GM23248 (cell line): ENCODE results near the gene HOXA11. TPM values are rescaled to one million over a fixed set of nuclear protein-coding genes. Genes with fewer than 3 reads are reported as not detected.

Experiments used
- DNase-seq: peaks from one replicate; pipeline ENCODE4 v3.0.0-alpha.2; 2015
- H2AFZ ChIP-seq: fragments of 200-600 bp; sonication (generic); 2 replicates; pipeline ENCODE4 v1.6.1; 2016; ENCODE audit warnings: antibody characterized with exemption
- H3F3A ChIP-seq: fragments of 200-600 bp; sonication (generic); 2 replicates; pipeline ENCODE4 v1.6.1; 2016; ENCODE audit warnings: mild to moderate bottlenecking, antibody characterized with exemption, mixed run types; ENCODE audit not compliant: insufficient read depth
- H3K27ac ChIP-seq: fragments of 200-600 bp; sonication (generic); 2 replicates; pipeline ENCODE4 v1.5.1; 2016; ENCODE audit warnings: mild to moderate bottlenecking
- H3K27me3 ChIP-seq: fragments of 200-600 bp; sonication (generic); replicated peaks from 2 replicates; pipeline ENCODE4 v1.6.1; 2016; ENCODE audit warnings: mild to moderate bottlenecking; ENCODE audit not compliant: insufficient read depth
- H3K36me3 ChIP-seq: fragments of 200-600 bp; sonication (generic); 2 replicates; pipeline ENCODE4 v1.6.1; 2016; ENCODE audit warnings: low read depth, mild to moderate bottlenecking
- H3K4me1 ChIP-seq: fragments of 200-600 bp; sonication (generic); 2 replicates; pipeline ENCODE4 v1.6.1; 2016; ENCODE audit warnings: mild to moderate bottlenecking; ENCODE audit not compliant: insufficient read depth
- H3K4me2 ChIP-seq: fragments of 200-600 bp; sonication (generic); one replicate; pipeline ENCODE4 v1.6.1; 2016; ENCODE audit warnings: mild to moderate bottlenecking; ENCODE audit not compliant: unreplicated experiment
- H3K4me3 ChIP-seq: fragments of 200-600 bp; sonication (generic); 2 replicates; pipeline ENCODE4 v1.5.1; 2016; ENCODE audit warnings: mild to moderate bottlenecking
- H3K79me2 ChIP-seq: fragments of 200-600 bp; sonication (generic); 2 replicates; pipeline ENCODE4 v1.6.1; 2016; ENCODE audit warnings: mild to moderate bottlenecking; ENCODE audit not compliant: insufficient read depth
- H3K9ac ChIP-seq: fragments of 200-600 bp; sonication (generic); 2 replicates; pipeline ENCODE4 v1.6.1; 2016; ENCODE audit warnings: mild to moderate bottlenecking
- H3K9me2 ChIP-seq: fragments of 200-600 bp; sonication (generic); 2 replicates; pipeline ENCODE4 v1.6.1; 2016; ENCODE audit warnings: mixed run types, mild to moderate bottlenecking, moderate library complexity; ENCODE audit not compliant: insufficient read depth
- H3K9me3 ChIP-seq: fragments of 200-600 bp; sonication (generic); one replicate; pipeline ENCODE4 v1.6.1; 2017; ENCODE audit warnings: low read depth
- H4K20me1 ChIP-seq: fragments of 200-600 bp; sonication (generic); 2 replicates; pipeline ENCODE4 v1.6.0; 2016; ENCODE audit not compliant: insufficient read depth
- EZH2 ChIP-seq: fragments of 200-600 bp; sonication (generic); IDR thresholded peaks from 2 replicates; pipeline ENCODE4 v1.6.1; 2018; ENCODE audit warnings: antibody characterized with exemption, mild to moderate bottlenecking; ENCODE audit not compliant: insufficient read depth, poor library complexity, severe bottlenecking
- EZH2phosphoT487 ChIP-seq: fragments of 200-600 bp; sonication (generic); IDR thresholded peaks from 2 replicates; pipeline ENCODE4 v1.6.1; 2018; ENCODE audit warnings: antibody characterized with exemption, moderate library complexity, mild to moderate bottlenecking, low read depth; ENCODE audit not compliant: insufficient read depth
- WGBS, 2 experiments: methylation state at CpG; one replicate each; pipeline ENCODE4 v1.1.6; 2015 to 2017; ENCODE audit warnings: low lambda C conversion rate in 2 of 2, low coverage in 1 of 2; ENCODE audit errors: missing lambda C conversion rate in 2 of 2; 5-methylcytosine and 5-hydroxymethylcytosine counted together
- in situ Hi-C: fragments of 300-500 bp; cut with MboI; formaldehyde crosslinking; loops from 2 replicates; pipeline ENCODE4 v1.15.0; 2020
- polyA plus RNA-seq: library from polyadenylated mRNA; unstranded; fragments of >200 nt; fragmentation: Nextera tagmentation; extraction: Ambion mirVana; gene quantifications from 2 replicates; pipeline ENCODE4 v1.2.1, GENCODE V29; 2016
- total RNA-seq: library from RNA; depleted of rRNA; stranded (reverse); fragments of >200 nt; shearing (Covaris generic); gene quantifications from 2 replicates; pipeline ENCODE4 v1.2.3, GENCODE V29; 2014

HOXA11 gene
- total and polyA plus RNA-seq, 2 experiments from 2014 or later: 8.0 to 8.3 TPM

GRCh38 chr7:27172823-27173510 is 12.1 kb downstream of the HOXA11 start:
- Histone ChIP-seq H4K20me1 (no peaks in the 10 kb centered on the region), H2AFZ (0 out of 2 replicates have a peak overlapping the region, but pooled peaks have one; percentile 1), H3K9me2 (no peaks in the 10 kb centered on the region), H3K27ac (peak overlapping the region; percentile 99), H3F3A (peaks cover 3% of the 10 kb centered on the region; the same call in 1 of the 2 replicates), H3K9ac (peak overlapping the region; percentile 98), H3K36me3 (peaks cover 4% of the 10 kb centered on the region; the same call in 1 of the 2 replicates), H3K79me2 (peaks cover 100% of the 10 kb centered on the region), H3K27me3 (no peaks in the 10 kb centered on the region), H3K4me3 (peak overlapping the region; percentile 83), H3K9me3 (no peaks in the 10 kb centered on the region), H3K4me1 (peaks cover 27% of the 10 kb centered on the region), H3K4me2 (peak overlapping the region; percentile 100)
- peak; percentile 82 for DNase-seq
- TF ChIP-seq EZH2: no peak
- TF ChIP-seq EZH2phosphoT487: no peak
- WGBS, 2 experiments: 1% methylated on average over 54 to 58 of the region's 58 CpGs
- in situ Hi-C loops: loop anchor here (10.0 kb wide), 1 partner anchor 1318 kb away; no protein-coding TSS in a partner anchor

DNA sequence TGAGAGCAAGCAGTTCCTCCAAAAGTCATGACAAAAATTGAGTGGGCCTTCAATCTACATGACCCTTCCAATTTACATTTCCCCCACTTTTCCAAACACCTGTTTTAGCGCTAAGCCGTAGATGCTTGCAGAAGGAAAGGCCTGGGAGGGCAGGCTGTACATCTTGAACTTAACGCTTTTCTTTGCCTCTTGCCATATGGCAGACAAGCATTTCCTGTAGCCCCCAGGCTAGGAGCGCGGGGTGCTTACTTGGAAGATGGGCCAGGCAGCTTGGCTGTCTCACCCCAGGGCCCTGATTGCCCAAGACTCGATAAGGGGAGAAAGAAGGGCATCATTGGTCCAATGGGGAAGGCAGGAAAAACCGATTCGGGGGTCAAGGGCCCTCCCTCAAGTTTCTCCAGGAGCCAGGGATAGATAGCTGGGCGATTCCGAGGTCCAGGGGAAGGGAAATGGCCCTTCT is 12.7 kb downstream of the HOXA11 start:
- Histone ChIP-seq H3K9ac (peak overlapping the region; percentile 98), H3K9me2 (no peaks in the 10 kb centered on the region), H3K9me3 (no peaks in the 10 kb centered on the region), H3K4me1 (peaks cover 30% of the 10 kb centered on the region), H2AFZ (0 out of 2 replicates have a peak overlapping the region, but pooled peaks have one; percentile 1), H3K36me3 (peaks cover 4% of the 10 kb centered on the region; the same call in 1 of the 2 replicates), H3K27me3 (no peaks in the 10 kb centered on the region), H3K4me3 (peak overlapping the region; percentile 83), H3K27ac (peak overlapping the region; percentile 99), H4K20me1 (no peaks in the 10 kb centered on the region), H3K79me2 (peaks cover 100% of the 10 kb centered on the region), H3K4me2 (peak overlapping the region; percentile 100), H3F3A (peaks cover 9% of the 10 kb centered on the region; the same call in 1 of the 2 replicates)
- TF ChIP-seq EZH2phosphoT487: no peak
- no peak for TF ChIP-seq EZH2
- DNase-seq: peak; percentile 71
- in situ Hi-C loops: loop anchor here (10.0 kb wide), 1 partner anchor 1318 kb away; no protein-coding TSS in a partner anchor
- WGBS, 2 experiments: 0% methylated on average over 10 of the region's 10 CpGs

- Histone ChIP-seq H3K9me3 (no peaks in the 10 kb centered on the region), H3K4me1 (peaks cover 28% of the 10 kb centered on the region), H3K9ac (peak overlapping the region; percentile 98), H3K27me3 (no peaks in the 10 kb centered on the region), H3K9me2 (no peaks in the 10 kb centered on the region), H3K79me2 (peaks cover 100% of the 10 kb centered on the region), H3K27ac (peak overlapping the region; percentile 99), H4K20me1 (no peaks in the 10 kb centered on the region), H2AFZ (no peak overlapping the region), H3K4me3 (peak overlapping the region; percentile 83), H3K4me2 (peak overlapping the region; percentile 100), H3F3A (peaks cover 11% of the 10 kb centered on the region), H3K36me3 (peaks cover 4% of the 10 kb centered on the region; the same call in 1 of the 2 replicates)
- DNase-seq: peak; percentile 71
- in situ Hi-C loops: loop anchor here (10.0 kb wide), 1 partner anchor 1317 kb away; no protein-coding TSS in a partner anchor
- 1% methylated on average over 30 of the region's 30 CpGs for WGBS, 2 experiments
- TF ChIP-seq EZH2phosphoT487 (peak; percentile 66; the same call in 1 of the 2 replicates), EZH2 (no peak)
Measured at GRCh38 chr7:27171637-27172314, 13.3 kb downstream of the HOXA11 start.

GRCh38 chr7:27171325-27171636 is 13.8 kb downstream of the HOXA11 start:
- Histone ChIP-seq H3K9ac (peak overlapping the region; percentile 98), H3K36me3 (peaks cover 4% of the 10 kb centered on the region; the same call in 1 of the 2 replicates), H2AFZ (no peak overlapping the region), H3K79me2 (peaks cover 100% of the 10 kb centered on the region), H3K9me3 (no peaks in the 10 kb centered on the region), H4K20me1 (no peaks in the 10 kb centered on the region), H3K4me1 (peaks cover 23% of the 10 kb centered on the region), H3K4me3 (peak overlapping the region; percentile 83), H3K9me2 (no peaks in the 10 kb centered on the region), H3K27me3 (no peaks in the 10 kb centered on the region), H3K4me2 (peak overlapping the region; percentile 100), H3K27ac (peak overlapping the region; percentile 99), H3F3A (peaks cover 11% of the 10 kb centered on the region)
- in situ Hi-C loops: loop anchor here (10.0 kb wide), 1 partner anchor 1316 kb away; no protein-coding TSS in a partner anchor
- WGBS, 2 experiments: 0% methylated on average over 8 of the region's 8 CpGs
- DNase-seq: peak; percentile 71
- TF ChIP-seq EZH2 (no peak), EZH2phosphoT487 (no peak)
